HG03558 (cell line): ENCODE measurements around the gene SYT5.
"Not testable (repeated sequence)": the region's sequence is repeated elsewhere in the genome, so short reads cannot be mapped to it uniquely, and the experiment has no call there.

ENCODE experiments used
- ATAC-seq: cut with Tn5 transposase; IDR thresholded peaks from one replicate; pipeline ENCODE4 v1.9.1; 2021; ENCODE audit warnings: moderate number of reproducible peaks; ENCODE audit not compliant: unreplicated experiment; ENCODE audit errors: extremely low read depth

Gene SYT5

DNA sequence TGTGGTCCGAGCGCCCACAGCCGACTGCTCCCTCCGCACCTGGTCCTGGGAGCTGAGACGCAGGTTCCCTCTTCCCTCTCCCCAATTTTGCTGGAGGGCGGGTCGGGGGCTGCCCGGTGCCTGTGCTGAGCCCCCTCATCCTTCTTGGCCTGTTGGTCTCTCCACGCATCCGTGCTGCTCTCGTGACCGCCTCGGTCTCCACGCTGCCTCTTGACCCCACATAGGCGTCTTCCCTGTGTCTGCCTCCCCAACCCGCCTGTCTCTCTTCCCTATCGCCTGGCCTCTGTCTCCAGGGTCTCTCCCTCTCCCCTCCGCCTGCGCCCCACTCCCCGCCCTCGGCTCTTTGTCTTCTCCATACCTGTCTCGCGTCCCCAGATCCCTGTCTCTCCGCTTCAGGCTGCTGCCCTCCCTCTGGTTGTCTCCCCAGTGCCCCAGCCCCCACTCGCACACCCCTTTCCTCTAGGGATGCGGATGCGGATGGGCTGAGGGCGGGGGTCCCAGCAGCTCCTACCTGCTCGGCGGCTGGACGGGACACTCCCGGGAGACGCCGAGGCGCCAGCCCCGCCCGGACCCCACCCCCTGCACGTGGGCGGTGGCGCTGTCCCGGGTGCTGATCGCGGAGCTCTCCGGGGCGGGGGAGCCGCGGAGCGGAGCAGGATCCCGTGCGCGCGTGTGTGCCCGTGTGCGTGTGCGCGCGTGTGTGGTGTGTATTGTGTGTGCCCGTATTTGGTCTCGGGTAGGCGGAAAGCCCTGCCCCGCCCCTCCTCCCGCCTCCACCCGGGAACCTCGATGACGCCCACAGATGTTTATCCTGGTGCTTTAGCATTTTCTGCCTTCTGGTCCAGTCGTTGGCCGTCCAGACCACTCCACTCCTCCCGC is at the start of gene SYT5:
SYT5 (minus strand) TSS at position 684 of the 879 bp plus-strand sequence. CDS start 1,248 bp downstream, outside the sequence.
- no peak for ATAC-seq

DNA sequence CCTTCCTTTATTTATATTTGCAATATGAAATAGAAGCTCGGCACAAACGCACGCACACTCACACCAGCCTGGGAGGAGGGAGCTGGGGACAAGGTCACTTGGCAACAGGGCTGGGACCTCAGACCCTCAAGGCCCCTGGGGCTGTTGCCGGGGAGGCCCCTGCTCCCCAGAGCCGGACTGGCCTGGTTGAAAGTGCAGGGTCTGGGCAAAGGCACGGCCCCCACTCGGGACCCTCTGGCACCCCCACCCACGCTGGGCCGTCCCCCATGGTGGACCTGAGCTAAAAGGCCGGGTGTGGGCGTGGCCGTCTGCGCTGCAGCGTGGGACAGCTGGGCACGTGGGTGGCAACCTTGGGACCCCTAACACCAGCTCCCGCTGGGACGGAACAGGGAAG is 49.7 kb upstream of the SYT5 start:
- no peak for ATAC-seq

DNA sequence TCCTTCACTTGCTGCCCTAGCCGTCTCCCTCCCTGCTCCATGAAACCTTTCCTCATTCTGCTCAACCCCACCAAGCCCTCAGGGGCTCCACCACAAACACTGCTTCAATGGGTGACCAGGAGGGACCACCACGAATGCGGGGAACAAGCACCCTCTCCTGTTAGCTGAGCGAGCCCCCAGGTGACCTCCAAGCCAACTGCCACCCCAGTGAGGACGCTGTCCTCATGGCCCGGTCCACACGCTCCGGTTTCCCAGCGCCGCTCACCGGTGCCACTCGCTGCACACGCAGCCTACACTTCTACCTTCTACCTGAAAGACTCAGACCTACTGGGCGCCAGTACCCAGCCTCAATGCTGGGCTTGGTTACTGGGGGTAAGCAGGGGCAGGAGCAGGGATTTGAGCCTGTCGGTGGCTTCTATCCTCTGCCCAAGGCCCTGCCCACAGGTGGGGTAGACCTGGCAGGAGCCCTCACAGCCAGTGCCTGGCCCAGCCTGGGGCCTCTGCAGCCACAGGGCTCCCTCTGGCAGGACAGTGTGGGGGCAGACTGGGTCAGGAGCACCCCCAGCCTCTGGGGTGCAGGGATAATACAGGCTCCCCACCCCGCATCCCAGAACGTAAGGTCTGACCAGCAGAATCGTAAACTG is 49.2 kb upstream of the SYT5 start:
- no peak for ATAC-seq

DNA sequence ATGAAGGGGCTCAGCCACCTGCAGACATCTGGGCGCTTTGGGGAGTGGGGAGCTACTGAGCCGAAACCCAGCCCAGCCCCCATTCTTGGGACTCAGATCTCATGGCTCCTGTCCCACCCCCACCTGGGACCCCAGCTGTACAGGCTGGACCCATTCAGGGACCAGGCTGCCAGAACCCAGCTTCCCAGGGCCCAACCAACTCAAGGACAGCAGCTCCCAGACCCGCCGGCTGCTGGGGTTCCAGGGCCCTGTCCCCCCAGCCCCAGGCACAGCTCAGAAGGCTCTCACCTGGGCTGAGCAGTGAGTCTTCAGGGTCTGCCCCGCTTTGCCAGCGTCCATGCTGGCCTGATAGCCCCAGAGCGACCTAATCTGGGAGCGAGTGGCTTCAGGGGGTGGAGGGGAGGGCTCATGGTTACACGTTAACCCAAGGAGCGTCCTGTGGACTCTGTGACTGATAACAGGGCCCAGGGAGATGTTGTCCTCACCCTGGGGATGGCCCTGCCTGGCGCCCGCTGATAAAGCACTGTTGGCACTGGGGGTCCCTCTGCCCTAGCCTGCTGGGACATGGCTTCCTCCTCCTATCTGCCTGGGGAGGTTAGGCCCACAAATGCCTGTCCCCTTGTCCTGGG is 48.4 kb upstream of the SYT5 start, which contains the start of gene TMEM86B:
TMEM86B (minus strand) TSS at position 361 of the 629 bp plus-strand sequence; CDS start at position 339, 22 bp downstream.
- ATAC-seq: no peak

DNA sequence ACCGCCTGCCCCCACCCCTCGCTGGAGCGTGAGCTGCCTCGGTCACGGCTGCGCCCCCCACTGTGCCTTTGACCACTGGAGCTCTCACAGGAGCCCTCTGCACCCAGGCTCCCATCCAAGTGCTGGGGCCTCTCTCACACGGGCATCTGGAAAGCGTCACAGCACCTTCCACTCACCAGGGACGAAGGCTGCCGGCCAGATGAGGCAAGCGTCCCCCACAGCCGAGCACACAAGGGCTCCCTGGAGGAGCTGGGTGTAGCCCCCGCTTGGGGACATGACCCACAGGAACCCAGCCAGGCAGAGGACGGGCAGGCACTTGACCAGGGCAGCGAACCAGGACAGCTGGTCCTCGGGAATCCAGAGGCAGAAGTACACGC is 47.9 kb upstream of the SYT5 start:
- no peak for ATAC-seq

DNA sequence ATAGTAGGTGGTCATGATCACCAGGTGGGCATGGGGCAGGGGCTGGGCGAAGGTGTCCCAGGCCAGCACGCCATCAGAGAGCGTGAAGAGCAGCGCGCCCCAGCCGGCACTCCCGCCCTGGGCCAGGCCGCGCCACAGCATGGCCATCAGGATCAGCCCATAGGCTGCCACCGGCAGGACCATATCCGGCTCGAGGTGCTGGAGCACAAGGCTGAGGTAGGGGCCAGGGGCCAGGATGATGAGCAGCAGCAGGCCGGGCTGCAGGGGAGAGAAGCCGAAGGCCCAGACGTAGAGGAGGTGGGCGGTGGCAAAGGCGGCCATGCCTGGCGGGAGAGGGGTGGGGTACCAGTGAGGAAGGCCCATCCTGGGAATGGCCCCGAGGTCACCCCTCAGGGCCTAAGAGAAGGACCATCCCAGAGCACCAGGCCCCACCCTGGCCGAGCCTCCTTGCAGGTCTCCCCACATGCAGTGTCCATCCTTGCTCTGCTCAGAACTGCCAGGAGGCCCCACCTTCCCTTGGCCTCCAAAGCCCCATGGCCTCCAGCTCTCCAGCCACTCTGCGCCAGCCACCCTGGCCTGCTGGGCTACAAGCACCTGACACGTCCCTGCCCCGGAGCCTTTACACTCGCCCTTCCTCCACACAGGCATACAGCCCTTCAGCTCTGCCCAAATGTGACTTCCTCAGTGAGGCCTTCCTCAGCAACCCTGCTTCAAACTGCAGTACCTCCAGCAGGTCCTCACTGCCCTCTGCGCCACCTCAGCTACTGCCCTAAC is 47.3 kb upstream of the SYT5 start:
- no peak for ATAC-seq

DNA sequence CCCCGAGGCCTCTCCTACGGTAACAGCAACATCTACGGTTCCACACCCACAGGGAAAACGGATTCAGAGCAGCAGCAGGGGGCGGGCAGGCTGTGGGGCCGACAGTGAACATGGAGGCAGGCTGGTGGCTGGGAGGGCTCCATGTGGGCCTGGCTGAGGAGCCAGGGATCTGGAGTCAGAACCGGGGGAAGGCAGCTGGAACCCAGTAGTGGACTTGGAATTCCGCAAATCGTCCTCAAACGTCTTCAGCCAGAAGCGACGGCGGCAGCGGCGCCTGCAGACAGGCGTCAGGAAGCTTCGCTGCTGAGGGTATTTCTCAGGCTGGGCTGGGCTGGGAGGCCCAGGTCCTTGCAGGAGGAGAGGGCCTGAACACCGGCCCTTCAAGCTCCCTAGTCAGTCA is 46.7 kb upstream of the SYT5 start:
- no peak for ATAC-seq

DNA sequence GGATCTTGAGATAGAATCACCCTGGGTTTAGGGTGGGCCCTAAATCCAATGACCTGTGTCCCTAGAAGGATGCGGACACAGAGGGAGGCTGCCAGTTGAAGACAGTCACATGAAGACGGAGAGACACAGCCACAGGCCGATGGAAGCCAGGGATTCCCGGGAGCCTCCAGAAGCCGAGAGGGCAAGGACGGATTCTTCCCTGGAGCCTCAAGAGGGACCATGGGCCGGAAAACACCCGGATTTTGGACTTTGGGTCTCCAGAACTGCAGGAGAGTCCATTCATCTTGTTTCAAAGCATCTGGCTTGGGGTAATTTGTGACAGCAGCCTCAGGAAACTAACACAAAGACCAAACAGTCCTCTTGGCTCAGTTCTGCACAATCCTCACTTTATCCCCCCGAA is 46.2 kb upstream of the SYT5 start:
- no peak for ATAC-seq

DNA sequence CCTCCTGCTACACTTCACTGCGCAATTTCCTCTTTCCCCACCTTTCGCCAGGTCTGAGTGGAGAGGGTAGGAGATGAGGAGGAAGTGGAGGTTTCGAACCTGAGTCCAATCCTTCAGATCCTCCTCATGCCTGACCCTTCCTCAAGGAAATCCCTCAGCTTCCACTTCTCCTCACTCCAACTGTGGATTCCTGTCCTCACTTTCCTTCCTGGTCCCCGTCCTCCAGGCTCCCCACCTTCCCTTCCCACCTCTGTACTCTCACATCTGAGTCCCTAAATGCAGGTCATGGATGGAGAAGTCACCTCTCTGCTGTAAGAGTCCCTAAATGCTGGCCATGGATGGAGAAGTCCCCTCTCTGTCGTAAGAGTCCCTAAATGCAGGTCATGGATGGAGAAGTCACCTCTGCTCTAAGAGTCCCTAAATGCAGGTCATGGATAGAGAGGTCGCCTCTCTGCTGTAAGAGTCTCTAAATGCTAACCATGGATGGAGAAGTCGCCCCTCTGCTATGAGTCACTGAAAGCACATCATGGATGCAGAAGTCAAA is 45.4 kb upstream of the SYT5 start:
- no peak for ATAC-seq

DNA sequence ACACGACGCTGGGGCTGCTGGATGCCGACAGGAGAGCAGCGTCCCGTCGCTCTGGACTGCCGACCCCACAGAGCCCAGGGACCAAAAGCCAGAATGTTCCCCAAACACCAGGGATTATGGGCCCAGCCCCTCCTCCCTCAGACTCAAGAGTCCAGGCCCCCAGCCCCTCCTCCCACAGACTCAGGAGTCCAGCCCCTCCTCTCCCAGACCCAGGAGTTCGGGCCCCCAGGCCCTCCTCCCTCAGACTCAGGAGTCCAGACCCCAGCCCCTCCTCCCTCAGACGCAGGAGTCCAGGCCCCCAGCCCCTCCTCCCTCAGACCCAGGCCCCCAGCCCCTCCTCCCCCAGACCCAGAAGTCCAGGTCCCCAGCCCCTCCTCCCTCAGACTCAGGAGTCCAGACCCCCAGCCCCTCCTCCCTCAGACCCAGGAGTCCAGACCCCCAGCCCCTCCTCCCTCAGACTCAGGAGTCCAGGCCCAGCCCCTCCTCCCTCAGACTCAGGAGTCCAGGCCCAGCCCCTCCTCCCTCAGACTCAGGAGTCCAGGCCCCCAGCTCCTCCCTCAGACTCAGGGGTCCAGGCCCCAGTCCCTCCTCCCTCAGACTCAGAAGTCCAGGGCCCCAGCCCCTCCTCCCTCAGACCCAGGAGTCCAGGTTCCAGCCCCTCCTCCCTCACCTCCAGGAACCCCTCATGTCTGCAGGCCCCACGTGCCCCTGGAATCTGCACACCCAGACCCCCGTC is 44.8 kb upstream of the SYT5 start:
- not testable (repeated sequence) for ATAC-seq

DNA sequence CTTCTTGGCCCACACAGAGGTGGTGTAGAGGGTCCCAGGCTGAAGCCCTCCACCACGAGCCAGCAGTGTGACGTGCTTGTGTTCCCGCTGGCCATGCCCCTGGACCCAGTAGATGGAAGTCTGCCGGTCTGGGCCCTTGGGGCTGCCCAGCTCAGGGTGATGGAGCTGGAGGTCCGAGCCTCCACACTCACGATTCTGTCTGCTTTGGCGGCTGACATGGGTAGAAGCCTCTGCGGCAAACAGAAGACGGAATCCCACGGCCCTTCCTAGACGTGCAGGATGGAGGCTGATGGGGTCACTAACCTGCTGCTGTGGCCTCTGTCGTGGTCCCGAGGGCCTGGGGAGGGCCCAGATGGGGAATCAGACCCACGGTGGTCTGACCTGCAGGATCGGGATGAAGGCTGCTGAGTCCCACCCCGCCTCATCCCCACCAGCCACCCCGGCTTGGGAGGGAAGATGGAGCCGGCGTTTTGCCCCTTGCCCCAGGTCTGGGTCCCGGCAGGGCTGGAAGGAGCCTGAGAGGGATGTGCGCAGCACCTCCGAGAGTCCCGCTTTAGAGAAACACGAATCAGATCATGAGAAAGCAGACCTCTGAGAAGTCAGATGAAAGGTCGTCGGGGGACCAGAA is 44.1 kb upstream of the SYT5 start:
- ATAC-seq: no peak

DNA sequence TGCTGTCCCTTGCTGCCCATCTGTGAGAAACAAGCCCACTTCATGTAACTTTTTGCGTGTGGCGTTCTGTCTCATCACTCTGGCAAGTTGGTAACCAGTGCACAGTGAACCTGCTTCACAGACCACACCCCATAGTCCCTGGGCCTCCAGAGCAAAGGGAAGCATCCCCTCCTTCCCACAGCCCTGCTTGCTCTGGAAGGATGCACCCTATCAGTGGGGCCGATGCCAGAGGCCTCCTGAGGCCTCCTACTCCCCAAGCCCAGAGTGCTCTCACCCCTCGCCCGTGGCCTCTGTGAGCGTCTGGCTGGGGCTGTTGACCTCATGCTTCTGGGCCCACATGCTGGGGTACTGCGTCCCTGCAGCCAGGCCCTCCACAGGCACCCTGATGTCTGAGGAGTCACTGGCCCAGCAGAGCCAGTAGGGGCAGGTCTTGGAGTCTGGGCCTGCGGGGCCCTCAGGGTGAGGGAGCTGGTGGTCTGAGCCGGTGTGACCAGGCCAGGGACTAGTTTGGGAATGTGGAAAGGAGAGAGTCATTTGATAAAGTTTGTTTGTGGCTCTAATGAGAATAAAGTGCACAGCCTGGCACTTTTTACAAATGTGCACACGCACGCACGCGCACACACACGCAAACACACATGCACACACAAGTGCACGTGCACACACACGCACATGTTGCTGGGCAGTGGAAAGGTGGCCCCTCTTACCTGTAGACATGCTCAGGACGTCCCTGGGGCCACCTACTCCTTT is 43.4 kb upstream of the SYT5 start:
- no peak for ATAC-seq

DNA sequence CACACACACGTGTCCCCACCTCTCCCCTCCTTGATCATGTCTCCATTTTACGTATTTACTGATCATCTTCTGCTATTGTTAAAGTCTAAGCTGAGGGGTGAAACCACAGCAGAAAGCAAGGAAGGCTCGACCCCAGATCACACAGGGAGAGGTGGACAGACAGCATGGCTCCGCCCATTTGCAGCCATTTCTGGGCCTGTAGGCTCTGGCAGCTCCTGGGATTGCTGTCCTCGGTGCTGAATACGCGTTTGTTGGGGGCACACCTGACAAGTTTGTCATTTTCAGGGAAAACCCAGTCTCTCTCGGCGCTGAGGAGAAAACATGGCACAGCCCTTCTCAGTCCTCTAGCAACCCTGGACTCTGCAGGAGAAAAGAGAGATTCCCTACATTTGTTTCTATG is 40.4 kb upstream of the SYT5 start:
- ATAC-seq: no peak

DNA sequence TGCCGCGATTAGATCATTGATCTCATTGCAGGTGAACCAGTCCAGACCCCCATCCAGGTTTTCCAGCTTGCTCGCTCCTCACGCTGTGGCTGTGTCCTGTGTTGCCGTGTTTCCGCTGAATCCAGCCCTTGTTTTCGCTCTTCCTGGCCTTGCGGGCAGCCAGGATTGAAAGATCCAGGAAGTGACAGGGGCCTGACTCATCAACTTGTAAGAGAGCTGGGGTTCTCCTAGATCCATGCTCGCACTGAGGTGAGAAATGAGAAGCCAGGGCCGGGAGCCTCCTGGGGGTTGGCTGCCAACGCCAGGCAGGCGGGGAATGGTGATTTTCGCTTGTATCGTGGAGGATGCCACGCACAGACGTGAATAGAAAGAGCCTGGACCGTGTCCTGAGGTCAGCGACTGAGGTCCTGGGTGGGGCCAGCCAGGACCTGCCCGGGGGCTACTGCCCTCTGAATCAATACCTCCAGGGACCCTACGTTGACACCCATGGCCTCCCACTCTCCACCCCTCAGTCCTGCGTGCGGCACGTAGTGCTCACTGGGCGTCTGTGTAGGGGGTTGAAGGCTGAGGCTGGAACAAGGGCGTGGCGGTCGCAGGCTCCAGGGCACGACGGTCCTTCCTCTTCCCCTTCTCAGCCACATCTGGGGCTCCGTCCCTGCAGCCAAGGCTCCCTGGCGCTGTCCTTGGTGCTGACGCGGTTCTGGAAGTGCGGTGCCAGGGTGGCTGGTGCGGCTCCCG is 36.5 kb upstream of the SYT5 start:
- no peak for ATAC-seq

DNA sequence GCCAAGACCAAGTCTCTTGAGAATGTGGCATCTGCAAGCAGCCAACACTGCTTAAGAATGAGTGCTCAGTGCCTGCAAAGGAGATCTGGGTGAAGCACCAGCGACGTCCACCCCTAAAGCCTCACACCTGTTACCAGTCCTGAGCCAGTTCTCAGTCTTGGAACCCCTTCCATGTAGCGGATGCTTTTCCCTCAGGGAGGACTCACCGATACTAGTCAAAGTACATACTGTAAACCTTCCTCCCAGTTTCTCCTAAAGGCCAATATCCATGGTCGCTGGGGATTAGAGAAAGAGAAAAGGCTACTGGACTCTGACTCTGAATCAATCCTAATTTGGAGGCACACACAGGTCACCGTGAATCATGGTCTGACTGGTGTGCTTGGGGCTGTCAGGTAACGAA is 33.5 kb upstream of the SYT5 start:
- ATAC-seq: no peak

DNA sequence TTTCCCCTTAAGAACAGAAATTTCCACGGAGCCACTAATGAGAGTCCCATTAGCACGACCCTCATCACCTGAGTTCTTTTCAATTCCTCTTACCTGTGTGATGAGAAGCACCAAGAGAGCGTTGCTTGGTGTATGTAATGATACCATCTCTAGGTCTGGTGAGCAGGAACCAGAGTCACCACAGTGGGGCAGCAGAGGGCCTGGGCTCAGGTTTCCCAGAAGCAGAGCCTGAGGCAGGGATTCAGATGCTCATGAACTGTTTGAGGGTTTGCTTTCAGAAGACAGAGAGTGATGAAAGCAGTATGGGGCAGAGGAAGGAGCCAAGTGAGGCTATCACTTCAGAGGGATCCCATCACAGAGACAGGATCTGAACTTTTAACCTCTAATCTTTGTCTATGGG is 32.4 kb upstream of the SYT5 start:
- no peak for ATAC-seq

DNA sequence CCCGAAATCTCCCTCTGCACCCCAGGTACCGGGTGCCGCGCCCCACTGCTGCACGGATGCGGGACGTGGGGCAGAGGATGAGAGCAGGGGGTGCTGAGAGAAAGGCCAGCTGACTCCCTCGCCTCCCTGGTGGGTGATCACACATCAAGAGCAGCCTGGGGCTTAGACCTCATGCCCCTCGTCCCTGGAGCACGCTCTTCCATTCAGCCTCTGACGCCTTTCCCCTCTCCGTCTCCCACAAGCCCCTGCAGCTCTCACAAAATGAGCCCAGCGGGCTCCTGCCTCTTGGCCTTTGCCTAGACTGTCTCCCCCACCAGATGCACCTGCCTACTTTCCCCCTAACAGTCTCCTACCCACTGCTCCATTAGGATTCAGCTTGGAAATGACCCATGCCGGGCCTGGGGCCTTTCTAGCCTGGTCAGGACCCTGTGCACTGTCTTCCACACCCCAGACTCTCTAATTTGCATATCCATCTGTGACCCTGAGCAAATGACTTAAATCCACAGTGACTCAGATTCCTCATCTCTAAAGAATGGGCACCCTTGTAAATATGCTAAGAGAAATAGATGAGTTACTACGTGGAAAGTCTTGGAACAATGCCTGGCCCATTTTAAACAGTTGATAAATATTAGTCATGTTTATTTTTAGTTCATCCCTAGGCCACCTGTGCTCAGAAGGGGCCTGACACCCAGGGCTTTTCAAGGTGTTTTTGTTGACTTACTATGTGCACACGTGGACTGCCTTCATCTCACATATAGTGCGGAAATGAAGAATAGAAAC is 29.8 kb upstream of the SYT5 start:
- ATAC-seq: no peak
